NCI-H1105 treated with DMSO at 0.1 percent for 48 hours (cell line): Measurements from ENCODE around the gene GLP1R.

Experiments
- DNase-seq: peaks from one replicate; lab custom pipeline; 2025; lab: John Stamatoyannopoulos, UW

Gene GLP1R

DNA sequence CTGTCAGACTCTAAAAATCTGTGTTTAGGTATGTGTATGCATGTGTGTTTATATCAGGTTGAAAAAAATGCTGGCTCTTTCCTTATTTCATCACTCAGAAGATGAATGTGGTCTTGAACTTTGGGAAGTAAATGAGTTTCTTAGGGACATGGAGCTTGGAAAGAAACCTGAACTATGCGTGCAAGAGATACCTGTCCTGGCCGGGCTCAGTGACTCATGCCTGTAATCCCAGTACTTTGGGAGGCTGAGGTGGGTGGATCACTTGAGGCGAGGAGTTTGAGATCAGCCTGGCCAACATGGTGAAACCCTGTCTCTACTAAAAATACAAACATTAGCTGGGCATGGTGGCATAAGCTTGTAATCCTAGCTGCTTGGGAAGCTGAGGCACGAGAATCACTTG is 4.4 kb upstream of the GLP1R start:
- DNase-seq, result no peak

DNA sequence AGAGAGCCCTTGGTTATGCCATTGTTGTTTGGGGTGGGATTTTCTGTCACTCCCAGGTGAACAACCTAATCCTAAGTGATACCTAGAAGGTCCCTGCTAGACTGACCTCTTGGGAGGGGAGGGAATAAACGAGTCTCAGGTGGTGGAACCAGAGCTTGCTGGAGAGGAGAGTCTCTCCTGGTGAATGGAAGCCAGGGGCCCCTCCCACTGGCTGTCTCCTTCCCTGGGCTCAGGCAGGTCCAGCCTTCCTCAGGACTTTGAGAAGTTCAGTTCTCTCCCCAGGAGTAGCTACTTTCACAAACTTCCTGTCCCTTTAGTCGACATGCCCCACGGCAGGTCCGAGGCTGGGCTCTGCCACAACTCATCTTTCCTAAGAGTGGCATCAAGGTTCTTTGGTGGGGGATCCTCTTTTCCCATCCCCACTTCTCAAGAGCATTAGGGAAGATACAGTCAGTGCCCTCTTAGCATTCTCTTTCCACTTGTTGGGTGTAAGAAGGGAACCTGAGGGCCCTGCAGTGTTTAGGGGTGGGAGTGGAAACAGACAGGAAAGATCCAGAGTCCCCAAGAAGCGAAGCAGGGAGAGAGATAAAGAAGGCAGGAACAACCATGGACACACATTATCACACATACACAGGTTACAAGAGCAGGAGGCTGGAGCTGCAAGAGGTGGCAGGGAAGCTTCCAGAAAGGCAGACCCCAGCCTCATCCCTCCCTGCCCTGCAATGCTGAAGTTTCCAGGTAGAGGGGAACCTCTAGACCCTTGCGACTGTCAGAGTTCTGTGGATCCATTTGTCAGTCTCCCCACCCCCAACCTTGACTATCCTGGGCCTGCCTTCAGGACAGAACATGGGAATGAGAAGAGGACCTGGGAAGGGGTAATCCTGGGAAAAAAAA is 900 bp upstream of the GLP1R start:
- no peak for DNase-seq

DNA sequence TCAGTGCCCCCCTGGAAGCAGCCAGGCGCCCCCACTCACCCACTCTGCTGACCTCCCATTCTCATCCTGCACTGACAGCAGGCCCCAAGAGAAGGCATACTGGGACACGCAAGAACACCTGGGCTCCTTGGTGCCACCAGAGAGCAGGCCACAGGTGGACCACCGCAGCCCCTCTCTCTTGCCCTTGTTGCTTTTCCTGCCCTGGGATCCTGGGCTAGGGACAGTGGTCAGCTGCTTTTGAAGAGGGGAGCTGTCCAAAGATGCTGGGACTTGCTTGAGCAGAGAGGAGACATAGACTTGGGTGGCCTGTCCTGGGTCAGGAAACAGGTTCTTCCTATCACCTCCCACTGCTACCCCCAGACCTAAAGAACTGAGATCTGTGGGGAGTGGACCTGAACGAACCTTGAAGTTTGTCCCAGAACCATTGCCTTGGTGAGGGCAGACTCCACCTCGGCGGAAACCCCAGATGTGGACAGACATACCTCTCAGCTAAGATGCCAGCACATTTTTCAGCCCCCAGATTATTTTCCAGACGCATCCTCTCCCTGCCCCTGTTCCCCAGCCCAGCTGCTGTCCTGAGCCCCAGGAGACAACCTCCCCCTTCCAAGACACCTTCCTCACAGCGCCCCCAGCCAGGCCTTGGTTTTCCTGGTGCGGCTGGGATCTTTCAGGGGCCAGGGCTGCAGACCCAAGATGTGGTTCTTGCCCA is 1.1 kb downstream of the GLP1R start:
- no peak for DNase-seq

DNA sequence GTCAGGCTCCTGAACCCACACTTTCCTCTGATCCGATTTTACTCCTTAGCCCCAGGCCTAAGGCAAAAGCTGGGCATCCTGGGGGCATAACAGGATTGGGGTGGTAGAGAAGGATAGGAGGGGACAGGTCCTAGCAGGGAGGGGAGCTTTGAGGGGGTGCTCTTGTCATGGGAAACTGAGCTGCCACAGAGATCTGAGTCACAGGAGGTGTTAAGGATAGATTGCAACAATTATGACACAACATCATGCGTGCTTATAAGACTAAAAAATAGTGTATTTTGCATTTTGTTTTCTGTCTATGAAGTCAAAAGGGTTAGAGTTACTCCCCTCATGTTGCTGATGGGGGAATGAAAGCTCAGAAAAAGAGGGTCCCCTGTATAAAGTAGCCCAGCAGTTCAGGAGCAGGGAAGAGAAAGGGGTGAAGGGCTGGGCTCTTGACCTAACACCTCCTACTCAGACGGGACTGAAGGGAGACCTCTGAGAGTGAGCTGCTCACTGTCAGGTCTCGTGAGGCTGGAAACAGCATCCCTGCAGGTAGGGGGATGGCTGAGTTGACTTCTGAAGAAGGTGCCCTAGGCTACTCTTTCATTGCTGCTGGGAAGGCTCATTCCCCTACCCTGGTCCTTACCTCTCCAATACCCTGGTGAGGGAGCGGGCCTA is 2.0 kb downstream of the GLP1R start:
- no peak for DNase-seq

DNA sequence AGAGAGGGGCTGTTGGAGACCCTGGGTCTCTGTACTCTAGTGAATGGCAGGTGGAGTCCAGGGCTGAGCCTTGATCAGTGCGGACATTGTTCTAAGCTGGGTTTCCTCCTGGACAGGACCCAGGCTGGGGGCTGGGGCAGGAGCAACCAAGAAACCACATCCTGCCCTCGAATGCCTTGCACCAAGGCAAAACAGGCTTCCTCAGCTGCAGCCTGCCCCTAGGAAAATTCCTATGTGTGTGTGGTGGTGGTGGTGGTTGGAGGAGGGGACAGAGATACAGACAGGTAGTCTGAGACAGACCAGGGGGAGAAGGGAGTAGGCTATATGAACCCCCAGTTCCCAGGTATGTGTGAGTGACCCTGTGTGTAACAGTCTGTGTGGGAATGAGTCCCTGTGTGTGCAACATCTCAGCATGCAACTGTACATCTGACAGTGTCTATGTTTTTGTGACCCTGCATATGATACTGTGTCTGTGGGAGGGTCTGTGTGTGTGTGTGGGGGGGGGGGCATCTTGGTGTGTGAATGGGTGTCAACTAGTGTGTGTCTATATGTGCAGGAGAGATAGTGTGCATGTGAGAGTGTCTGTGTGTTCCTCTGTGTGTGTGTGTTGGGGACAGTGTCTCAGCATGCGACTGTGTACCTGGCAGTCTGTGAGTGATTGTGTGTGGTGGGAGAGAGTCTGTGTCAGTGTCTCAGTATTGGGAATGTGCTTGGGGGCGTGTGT is 3.0 kb downstream of the GLP1R start:
- no peak for DNase-seq

DNA sequence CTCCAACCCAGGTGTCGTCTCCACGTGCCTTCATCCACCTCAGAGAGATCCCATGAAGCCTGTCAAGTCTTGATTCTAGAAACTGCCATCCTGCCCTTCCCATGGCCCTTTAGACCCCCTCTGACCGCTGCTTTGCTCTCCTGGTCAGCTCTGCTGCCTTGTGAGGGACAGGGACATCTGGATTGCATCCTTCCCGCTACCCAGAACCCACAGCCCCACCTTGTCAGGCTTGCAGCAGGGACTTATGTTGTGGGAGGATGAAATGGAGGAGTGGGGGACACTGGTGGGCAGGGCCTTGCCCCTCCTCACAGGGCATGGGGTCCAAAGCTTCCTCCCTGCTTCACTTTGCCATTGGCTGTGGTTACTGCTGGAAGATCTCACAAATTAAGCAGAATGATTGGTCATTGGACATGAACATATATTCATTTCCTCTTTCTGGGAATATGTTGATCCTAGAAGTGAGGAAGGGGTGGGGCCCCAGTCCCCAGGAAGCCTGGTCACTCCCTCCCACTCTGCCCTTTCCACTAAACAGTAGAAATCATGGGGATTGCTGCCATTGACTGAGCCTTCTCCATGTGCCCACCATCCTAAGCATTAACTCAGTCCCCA is 4.5 kb downstream of the GLP1R start:
- DNase-seq, result no peak

DNA sequence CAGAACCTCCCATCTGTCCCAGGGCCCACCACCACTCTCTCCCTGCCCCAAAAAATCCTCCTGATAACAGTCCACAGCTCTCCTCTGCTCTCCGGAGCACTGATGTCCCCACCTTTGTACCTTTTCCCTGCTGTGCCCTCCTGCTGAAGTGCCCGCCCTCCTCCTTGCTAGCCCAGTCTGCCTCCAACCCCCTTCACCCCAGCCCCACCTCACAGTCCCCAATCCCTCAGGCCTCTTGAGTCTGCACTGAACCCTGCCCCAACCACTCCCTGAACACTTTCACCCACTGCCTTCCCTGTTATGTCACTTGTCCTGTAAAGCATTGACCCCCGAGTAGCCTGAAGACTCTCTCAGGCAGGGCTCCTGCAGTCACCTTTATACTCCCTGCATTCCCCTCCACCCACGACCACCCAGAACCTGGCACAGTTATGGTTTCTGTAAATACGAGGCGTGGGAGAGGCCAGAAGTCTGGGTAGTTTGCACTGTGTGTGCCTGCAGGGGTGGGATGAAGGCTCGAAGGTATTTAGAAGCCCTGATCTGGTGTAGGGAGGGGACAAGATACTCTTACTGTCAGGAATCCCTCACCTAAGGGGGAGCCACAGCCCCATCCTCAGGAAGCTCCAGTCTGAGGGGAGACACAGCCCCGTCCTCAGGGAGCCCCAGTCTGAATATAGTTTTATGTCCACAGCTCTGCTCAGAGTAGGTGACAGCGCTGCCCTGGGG is 5.4 kb downstream of the GLP1R start:
- DNase-seq, result no peak

DNA sequence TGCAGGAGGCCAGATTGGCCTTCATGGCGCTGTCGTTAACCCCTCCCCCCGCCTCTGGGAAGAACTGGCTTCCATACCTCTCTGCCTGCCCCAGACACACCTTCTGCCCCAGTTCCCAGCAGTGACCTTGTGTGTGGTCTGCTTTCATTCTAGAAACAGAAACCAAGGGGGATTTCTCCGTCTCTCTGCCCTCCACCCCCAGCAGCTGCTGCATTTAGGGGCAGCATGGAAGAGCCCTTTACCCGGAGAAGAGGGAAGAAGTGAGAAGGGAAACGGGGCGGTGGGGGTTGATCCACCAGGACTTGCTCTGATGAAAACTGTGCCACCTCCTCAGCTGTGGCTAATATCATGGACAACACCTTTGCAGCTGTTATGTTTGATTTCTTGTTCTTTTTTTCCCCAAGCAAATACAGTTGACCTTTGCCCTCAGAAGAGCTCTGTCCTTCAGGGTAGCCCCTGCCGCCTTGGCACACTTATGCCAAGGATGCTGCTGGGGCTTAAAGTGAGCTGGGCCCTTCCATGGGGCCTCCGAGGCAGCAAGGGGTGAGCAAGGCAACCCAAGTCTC is 6.1 kb downstream of the GLP1R start:
- no peak for DNase-seq

DNA sequence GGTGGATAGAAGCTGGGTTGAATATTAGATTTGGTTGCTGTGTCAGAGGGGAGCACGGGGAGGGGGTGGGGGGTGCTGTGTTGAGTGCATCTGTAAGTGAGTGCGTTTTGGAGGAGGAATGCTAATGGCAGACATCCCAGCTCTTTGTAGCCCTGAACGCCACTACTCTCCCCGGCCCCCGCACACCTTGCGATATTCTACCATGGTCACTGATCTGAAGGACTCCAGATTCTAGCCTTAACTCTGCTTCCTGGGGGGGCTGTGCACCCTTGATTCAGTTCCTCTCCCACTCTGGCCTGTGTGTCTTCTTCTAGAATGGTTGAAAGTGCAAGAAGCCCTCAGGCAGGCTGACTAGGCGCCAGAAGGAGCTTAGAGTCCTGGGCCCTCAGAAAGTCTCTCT is 7.1 kb downstream of the GLP1R start:
- no peak for DNase-seq

DNA sequence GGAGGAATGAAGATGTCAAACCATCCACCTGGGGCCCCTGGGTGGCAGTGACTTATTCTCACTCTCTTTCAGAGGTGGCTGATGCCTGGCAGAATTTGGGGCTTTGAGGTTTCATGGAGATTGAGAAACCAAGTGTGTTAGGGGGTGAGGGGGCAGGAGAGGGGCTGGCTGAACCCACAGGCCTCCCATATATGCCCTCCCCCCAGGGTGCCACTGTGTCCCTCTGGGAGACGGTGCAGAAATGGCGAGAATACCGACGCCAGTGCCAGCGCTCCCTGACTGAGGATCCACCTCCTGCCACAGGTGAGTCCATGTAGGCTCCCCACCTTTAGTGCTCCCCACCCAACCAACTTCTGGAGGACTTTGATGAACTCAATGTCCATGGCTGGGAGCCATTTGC is 7.6 kb downstream of the GLP1R start:
- DNase-seq, result no peak

DNA sequence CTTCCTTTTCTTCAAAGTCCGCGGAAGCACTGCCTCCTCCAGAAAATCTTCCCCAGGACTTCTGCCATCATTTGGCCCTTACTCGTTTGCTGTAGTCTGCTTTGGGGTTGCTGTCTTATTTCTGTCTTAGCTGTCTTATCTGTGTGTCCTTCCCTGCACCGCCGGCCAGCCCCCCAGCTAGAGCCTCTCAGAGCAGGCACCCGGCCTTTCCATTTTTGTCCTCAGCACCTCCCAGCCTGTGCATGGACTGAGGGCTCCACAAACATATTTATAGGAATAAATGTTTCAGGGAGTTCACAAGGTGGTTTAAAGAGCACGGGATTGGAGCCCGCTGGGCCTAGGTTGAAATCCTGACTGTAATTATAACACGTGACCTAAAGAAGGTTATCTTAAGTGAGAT is 8.1 kb downstream of the GLP1R start:
- DNase-seq, result no peak

DNA sequence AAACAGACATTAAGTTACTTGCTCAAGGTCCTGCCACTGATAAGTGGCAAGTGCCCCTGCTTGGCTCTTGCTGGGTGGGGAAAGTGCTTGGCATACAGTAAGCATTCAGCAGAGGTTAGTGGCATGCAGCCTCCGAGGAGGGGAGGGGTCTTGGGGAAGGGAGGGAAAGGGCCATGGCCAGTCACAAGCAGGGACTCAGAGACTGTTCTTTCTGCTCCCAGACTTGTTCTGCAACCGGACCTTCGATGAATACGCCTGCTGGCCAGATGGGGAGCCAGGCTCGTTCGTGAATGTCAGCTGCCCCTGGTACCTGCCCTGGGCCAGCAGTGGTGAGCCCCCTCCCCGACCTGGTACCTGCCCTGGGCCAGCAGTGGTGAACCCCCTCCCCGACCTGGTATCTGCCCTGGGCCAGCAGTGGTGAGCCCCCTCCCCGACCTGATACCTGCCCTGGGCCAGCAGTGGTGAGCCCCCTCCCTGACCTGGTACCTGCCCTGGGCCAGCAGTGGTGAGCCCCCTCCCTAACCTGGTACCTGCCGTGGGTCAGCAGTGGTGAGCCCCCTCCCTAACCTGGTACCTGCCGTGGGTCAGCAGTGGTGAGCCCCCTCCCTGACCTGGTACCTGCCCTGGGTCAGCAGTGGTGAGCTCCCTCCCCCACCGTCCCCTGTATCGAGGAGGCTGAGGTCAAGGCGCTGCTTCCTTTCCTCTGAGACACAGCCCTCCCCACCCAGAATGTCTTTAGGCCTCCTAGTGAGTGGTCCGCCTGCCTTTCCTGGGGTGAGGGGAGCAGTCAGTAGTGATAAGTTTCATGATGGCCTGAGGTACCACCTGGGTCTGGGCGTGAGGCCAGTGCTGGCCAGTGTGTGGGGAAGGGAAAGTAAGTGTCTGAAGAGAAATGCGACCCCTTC is 8.9 kb downstream of the GLP1R start:
- no peak for DNase-seq

DNA sequence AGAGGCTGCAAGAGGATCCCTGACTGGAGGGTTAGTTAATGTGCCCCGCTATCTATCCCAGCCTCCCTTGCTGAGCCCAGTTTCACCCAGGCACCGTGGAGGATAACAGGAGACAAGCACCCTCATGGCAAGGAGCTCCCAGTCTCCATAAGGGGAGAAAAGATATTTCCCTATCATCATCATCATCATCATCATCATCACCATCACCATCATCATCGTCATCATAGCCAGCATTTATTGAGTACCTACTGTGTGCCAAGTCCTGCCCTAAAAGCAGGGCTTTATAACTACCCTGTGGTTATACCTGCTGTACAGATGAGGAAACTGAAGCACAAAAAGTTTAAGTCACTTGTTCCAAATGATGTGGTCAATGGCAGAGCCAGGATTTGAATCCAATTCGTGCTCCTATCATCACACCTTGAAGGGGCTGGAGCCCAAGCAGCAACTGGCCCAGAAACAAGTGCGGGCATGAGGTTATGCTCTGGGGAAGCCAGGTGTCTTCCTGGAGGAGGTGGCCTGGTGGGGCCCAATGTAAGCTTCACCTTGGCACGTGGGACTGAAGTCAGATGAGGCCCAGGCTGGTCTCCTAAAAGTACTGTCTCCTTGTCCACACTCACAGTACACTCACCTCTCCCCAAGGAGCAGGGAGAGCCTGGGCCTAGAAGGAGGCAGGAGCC is 10.0 kb downstream of the GLP1R start:
- no peak for DNase-seq

DNA sequence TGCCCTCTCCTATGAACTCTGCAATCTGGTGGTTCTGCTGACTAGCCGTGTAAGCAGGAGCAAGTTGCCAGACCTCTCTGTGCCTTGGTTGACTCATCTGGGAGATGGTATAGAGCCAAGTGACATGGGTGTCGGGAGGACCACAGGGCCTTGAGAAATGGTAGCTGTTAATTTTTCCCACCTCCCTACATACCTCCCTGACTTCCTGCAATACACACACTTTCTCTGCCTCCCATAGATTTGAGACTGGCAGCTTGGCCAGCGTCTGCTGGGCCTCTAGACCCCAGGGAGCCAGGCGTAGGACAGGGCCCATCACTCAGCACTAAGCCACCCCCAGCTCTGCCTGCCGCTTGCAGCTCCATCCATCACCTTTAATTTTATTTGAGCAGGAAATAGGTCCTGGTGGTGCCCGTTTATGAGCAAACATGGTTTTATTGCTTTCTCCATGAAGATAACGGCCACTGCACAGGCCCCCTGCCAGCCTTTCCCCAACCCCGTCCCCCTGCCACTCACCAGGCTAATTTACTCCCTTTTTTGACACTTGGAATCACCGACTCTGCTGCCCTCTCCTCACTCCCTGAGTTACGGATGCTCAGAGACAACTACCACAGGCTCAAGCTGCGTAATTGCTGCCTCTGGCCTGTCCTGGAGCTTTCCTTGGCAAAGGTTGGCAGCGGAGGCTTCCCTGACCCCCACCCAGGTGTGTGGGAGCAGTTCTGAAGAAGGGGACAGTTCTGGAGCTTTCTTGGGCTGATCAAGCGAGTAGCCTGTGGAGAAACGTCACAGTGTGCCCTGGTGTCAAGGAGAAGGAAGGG is 11.1 kb downstream of the GLP1R start:
- no peak for DNase-seq

DNA sequence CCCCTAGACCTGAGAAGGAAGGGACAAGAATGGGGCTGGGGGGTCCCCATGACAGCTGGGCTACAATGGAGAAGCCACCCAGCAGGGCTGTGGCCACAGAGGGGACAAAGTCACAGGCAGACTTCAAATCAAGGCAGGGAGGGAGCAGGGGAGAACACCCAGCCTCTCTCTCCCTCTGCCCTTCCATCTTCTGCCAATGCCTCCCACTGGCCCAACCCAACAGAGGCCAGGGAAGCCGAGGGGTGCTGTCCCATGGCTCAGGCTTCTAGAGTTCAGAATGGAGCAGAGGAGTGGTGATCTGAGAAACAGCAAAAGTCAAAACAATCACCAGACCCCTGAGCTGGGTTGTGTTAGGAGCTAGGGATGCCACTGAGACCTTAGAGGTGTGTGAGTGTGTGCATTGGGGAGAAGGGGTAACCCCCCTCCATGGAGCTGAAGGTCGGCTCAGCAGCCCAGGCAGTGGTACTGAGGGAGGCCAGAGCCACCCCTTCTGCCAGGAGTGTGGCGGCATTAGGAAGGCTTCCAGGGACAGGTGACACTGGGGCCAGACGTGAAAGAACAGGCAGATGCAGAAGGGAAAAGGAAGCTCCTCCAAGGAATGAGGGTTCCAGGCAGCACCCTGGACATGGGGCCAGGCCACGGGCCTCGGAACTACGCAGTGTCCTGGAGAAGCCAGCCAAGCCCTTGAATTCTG is 12.0 kb downstream of the GLP1R start:
- no peak for DNase-seq

DNA sequence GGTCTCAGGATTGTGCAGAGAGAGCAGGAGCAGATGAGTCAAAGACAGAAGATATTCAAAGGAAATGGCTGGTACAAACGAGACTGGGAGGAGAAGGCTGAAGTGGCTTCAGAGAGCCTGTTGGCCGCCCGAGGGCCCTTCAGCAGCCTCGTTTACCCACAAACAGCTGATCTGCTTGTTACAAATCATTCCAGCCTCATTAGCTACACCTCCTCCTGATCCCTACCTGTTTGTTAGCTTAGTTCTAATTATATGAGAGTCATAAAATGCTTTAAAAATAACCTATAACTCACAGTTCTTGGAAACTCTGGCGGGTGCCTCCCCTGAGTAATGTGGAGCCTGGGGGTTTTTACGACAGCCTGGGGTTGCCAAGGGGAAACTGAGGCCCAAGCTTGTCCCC is 12.6 kb downstream of the GLP1R start:
- DNase-seq, result peak; percentile 4

DNA sequence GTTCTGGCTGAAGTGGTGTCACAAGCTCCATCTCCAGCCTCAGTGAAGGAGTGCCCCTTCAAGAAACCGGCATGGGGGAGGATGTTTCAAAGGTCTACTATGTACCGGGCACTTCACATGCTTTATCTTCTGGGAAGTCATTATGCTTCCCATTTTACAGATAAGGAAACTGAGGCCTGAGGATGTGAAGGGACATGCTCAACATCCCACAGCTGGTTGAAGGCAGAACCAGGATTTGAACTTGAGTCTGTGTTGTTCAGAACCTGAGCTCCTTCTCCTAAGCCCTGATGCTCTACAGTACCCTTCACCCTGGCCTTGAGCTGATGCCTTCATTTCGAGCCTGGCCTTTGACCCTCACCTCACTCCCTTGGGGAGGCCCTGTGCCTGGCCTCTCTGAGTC is 13.0 kb downstream of the GLP1R start:
- no peak for DNase-seq
